ENCODE results near the gene CHD9.
"Not testable (repeated sequence)": the region's sequence is repeated elsewhere in the genome, so short reads cannot be mapped to it uniquely, and the experiment has no call there.

CHD9 gene

DNA sequence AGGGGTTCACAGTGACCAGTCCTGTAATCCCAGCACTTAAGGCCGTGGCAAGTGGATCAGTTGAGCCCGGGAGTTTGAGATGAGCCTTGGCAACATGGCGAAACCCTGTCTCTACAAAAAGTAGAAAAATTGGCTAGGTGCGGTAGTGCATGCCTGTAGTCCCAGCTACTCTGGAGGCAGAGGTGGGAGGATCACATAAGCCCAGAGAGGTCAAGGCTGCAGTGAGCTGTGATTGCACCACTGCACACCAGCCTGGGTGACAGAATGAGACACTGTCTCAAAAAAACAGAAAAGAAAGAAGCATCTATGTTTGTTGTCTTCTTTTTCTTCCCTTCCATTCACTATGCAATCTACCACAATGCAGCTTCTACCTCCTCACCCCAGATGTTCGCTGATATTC, 227.5 kb downstream of the CHD9 start:
- no peak for DNase-seq (ENCODE audit: low read depth)

DNA sequence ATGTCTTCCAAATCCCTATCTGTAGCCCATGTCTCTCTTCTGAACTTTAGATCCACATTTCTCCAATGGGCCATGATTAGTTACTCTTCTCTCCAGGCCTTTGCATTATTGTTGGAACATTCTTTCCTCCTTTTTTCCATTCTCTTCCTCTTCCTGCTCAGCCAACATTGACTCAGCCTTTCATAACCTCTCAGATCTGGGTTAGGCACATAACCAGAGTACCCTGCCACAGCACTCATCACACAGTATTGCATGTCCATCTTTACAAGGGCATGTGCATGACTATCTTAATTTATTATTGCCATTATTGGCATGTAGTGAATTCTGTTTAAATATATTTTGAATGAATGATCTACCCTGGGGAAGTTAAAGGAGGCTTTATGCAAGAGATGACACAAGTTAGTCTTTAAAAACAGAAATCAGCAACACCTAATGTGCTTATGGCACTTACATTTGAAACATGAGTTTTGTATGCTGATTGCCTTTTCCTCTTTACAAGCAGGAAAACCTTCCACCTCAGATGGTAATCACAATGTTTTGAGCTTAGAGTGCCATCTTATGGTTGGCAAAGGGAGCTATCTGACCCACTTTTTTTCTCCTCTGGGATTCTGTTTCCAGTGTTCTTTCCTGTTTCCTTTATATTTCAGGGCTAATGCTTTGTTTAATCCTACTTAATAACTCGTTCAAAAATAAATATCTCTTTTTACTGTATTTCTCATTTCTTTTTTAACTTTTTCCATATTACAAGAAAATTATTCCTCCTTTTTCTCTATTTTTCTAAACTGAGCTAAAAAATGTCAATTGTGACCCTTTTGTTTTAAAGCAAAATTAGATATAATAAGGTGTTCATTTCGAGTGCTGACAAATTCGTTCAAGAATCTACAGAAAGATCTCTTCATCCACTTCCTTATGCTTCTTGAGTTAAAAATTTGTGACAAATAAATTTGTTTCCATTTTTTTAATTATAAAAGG, 228.5 kb downstream of the CHD9 start:
- no peak for DNase-seq (ENCODE audit: low read depth)

DNA sequence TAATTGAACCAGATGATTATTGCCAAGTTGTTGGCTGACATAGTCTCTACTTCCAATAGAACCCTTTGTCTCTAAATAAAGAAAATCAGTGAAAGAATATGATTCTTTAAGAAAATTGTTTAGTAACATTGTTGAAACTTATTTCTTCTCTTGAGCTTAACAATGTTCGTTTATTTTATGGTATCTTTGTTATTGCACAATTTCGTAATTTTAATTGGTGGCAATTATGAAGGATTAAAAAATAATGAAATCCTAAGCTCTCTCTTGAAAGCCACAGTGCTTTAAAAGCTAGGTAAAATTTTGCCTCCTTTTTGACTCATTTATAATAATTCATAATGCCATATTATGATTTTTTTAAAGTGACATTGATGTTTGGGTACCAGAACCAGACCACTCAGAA, 230.4 kb downstream of the CHD9 start:
- DNase-seq (ENCODE audit: low read depth) = no peak

DNA sequence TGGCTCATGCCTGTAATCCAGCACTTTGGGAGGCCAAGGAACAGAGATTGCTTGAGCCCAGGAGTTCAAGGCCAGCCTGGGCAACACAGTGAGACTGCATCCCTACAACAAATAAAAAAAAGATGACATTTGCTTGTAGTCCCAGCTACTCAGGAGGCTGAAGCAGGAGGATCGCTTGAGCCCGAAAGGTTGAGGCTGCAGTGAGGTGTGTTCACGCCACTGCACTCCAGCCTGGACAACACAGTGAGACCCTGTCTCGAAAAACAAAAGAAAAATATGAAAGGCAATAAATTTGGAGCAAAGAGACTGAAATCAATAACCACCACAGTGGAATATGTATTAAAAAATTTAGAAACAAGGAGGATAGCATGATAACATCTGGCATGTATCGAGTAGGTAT, 235.7 kb downstream of the CHD9 start:
- DNase-seq (ENCODE audit: low read depth) = no peak

- peak; percentile 11 for DNase-seq (ENCODE audit: low read depth)
Measured at GRCh38 chr16:53291757-53292392, 237.1 kb downstream of the CHD9 start.

GRCh38 chr16:53297477-53297876, 242.7 kb downstream of the CHD9 start:
- no peak for DNase-seq (ENCODE audit: low read depth)

DNA sequence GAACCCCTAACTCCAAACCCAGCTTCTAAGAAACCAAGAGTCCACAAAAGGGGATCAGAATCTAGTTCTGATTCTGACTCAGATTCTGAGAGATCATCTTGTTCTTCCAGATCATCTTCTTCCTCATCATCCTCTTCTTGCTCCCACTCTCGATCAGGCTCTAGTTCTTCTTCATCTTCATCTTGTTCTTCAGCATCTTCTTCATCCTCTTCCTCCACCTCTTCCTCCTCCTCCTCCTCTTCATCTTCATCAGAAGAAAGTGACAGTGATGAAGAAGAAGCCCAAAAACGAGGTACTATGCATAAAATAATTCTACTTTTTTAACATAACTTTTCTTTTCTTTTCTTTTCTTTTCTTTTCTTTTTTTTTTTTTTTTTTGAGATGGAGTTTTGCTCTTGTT, 249.5 kb downstream of the CHD9 start:
- DNase-seq (ENCODE audit: low read depth) = no peak

GRCh38 chr16:53305743-53306142, 251.0 kb downstream of the CHD9 start:
- DNase-seq (ENCODE audit: low read depth) = no peak

GRCh38 chr16:53309457-53309856, 254.7 kb downstream of the CHD9 start:
- no peak for DNase-seq (ENCODE audit: low read depth)

GRCh38 chr16:53320992-53321391, 266.2 kb downstream of the CHD9 start:
- no peak for DNase-seq (ENCODE audit: low read depth)

DNA sequence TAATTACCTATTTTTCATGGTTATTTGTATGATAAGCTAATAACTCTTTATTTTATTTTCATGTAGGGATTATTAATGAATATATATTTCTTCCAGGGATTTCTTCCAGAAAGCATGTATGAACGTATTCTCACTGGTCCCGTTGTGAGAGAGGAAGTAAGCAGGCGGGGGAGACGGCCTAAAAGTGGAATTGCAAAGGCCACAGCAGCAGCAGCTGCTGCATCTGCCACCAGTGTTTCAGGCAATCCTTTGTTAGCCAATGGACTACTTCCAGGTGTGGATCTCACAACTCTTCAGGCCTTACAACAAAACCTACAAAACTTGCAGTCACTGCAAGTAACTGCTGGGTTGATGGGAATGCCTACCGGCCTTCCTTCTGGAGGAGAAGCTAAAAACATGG, 269.1 kb downstream of the CHD9 start:
- no peak for DNase-seq (ENCODE audit: low read depth)

GRCh38 chr16:53330991-53331390, 276.2 kb downstream of the CHD9 start:
- DNase-seq (ENCODE audit: low read depth) = not testable (repeated sequence)

- no peak for DNase-seq (ENCODE audit: low read depth)
Measured at GRCh38 chr16:53334581-53334980, 279.8 kb downstream of the CHD9 start.

- DNase-seq (ENCODE audit: low read depth) = no peak
Measured at GRCh38 chr16:53337294-53337693, 282.5 kb downstream of the CHD9 start.

DNA sequence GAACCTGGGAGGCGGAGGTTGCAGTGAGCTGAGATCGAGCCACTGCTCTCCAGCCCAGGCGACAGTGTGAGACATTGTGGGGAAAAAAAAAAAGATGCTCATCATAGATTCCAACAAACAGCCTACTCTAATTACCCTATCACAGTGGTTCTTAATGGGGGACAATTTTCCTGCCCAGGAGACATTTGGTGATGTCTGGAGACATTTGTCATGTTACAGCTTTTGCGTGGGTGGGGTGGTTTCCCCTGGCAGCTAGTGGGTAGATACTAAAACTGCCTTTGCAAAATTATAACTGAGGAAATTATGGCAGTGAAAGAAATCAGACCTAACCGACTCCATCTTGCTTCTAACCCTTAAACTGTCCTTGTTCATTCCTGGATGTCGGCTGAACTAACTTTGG, 287.0 kb downstream of the CHD9 start:
- no peak for DNase-seq (ENCODE audit: low read depth)

DNA sequence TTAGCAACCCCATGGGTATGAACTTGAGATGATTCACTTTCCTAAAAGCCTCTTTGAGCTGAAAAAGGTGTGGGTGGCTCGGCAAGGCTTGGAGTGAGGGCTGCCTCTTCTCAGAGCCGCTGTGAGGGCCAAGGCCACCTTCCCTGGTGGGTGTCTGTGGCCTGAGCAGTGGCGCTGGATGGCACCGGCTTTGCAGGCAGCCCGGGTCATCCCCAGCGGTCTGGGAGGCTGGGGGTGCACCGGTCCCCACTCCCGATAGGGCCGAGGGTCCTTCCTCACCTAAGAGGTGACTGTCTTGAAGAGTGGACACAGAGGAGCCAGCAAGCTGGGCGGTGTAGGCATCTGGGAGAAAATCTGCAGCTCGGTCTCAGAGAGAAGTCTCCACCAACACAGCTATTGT, 300.3 kb downstream of the CHD9 start:
- no peak for DNase-seq (ENCODE audit: low read depth)

DNA sequence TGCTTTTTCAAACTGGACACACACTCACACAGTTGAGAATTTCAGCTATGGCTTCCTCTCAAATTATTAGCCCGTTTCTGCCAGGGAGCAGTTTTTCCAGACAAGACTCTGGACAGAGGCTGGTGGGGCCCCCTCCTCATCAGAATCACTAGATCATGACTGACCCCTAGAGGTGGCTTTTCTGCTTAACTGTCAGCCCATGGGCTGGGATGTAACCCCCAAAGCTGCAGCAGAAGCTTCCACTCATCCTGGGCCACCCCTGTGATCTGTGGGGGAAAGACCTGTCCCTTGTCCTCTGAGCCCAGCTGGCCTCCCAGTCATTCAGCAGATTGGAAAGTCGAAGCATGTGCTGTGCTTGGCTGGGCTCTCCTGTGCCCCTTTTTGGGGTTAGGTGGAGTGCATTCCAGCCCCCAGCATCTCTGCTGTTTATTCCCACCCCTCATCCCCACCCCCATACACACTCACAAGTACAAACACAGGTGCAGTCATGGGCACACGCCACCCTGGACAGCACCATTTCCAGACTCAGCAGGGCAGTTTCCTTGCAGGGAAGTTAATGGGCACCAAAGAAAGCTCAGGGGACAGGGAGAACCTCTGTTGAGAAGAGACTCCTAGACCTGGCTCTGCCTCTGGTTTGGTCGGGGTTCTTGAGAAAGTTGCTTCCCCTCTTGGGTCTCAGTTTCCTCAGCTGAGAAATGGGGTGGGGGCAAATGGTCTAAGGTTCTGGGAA, 301.9 kb downstream of the CHD9 start:
- DNase-seq (ENCODE audit: low read depth) = no peak

DNA sequence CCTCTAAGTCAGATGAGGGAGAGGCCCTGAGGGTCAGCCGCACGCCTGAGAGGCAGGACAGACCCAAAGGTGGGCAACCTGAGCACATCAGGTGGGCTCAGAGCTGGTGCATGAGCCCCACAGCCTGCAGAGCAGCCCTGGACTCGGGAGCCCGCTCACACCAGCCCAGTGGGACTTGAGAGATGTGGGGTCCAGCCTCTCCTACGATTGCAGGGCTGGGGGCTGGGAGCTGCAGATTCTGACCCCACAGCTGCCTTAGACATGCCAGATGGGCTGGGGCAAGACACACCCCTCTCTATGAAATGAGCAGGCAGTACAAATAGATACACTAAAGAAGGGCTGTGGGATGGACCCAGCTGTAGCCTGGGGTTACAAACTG, 302.4 kb downstream of the CHD9 start:
- DNase-seq (ENCODE audit: low read depth) = no peak

DNA sequence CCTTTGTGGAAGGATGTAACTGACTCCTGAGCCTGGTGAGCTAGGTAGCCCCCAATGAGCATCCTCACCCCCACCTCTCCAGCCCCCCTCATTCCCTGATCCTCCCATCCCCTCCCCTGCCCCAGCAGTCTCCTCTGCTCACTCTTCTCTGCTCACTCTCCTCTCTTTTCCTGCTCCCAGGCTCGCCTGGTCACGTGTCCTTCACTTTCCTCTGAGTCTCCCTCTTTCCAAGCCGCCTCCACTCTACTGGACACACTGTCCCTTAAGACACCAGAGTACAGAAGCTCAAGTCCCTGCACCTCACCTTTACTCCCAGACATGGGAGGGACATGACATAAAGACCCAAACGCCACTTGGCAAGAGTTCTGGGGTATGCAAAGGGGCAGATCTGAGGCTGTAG, 303.2 kb downstream of the CHD9 start:
- DNase-seq (ENCODE audit: low read depth) = no peak

- no peak for DNase-seq (ENCODE audit: low read depth)
Measured at GRCh38 chr16:53358884-53359283, 304.1 kb downstream of the CHD9 start.

DNA sequence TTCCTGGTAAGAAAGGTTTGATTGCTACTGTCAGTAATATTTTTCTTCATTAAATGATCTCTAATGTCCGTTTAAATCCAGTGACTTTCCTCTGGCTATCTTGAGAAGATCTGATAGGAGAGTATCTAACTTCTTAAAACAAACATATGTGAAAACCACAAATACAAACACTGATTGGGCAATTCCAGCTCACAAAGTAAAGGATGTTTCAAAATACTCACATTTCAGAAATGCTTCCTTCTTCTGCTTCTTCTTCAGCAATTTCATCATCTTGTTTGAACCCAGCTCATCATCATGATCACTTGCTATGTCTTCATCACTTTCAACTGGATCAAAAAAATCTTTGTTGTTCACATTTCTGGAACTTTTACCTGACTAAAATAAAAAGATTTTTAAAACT, 315.1 kb downstream of the CHD9 start:
- peak; percentile 19 for DNase-seq (ENCODE audit: low read depth)

- no peak for DNase-seq (ENCODE audit: low read depth)
Measured at GRCh38 chr16:53370827-53371226, 316.0 kb downstream of the CHD9 start.

Measured in GM04503 (cell line).